ENCODE results near the gene SOCS6. TPM values are rescaled to one million over a fixed set of nuclear protein-coding genes. Genes with fewer than 3 reads are reported as not detected.

SOCS6 gene
- total and polyA plus RNA-seq, 2 of the 13 experiments (the other 11 are each of a cell fraction or from before 2014, with no cell fraction given): 18.6 to 38.3 TPM

- TF ChIP-seq MLXIP (CRISPR knock-in tag; IDR thresholded peaks at IDR 0.05; ENCODE audit: borderline replicate concordance) (no peak), IRF9 (CRISPR knock-in tag; IDR thresholded peaks at IDR 0.05; ENCODE audit: borderline replicate concordance) (no peak), KLF12 (CRISPR knock-in tag; IDR thresholded peaks at IDR 0.05; ENCODE audit: borderline replicate concordance) (no peak), ZGPAT (CRISPR knock-in tag; IDR thresholded peaks at IDR 0.05) (peak; percentile 41; the same call in 1 of the 2 replicates), JUNB (CRISPR knock-in tag; IDR thresholded peaks at IDR 0.05; ENCODE audit: borderline replicate concordance) (no peak), NR2C2 (CRISPR knock-in tag; IDR thresholded peaks at IDR 0.05; ENCODE audit: borderline replicate concordance) (no peak), ZNF362 (CRISPR knock-in tag; IDR thresholded peaks at IDR 0.05; ENCODE audit: borderline replicate concordance) (no peak), ASH2L (IDR thresholded peaks at IDR 0.05; ENCODE audit: insufficient read length, low read depth, low read length) (peak; percentile 66), ZNF407 (CRISPR knock-in tag; IDR thresholded peaks at IDR 0.05; ENCODE audit: not compliant biosample characterization) (no peak), U2AF1 (optimal IDR thresholded peaks at IDR 0.05; ENCODE audit: low read depth, low read length) (no peak), ZNF775 (CRISPR knock-in tag; IDR thresholded peaks at IDR 0.05; ENCODE audit: borderline replicate concordance) (no peak), ZNF260 (CRISPR knock-in tag; IDR thresholded peaks at IDR 0.05; ENCODE audit: borderline replicate concordance, low read depth) (no peak), ZNF34 (CRISPR knock-in tag; IDR thresholded peaks at IDR 0.05; ENCODE audit: borderline replicate concordance) (no peak)
These were observed 88.0 kb downstream of the SOCS6 start (continued) for GRCh38 chr18:70376914-70377258.

All from HepG2 (cell line).